ENCODE results near the gene MCF2L2.

MCF2L2 gene

DNA sequence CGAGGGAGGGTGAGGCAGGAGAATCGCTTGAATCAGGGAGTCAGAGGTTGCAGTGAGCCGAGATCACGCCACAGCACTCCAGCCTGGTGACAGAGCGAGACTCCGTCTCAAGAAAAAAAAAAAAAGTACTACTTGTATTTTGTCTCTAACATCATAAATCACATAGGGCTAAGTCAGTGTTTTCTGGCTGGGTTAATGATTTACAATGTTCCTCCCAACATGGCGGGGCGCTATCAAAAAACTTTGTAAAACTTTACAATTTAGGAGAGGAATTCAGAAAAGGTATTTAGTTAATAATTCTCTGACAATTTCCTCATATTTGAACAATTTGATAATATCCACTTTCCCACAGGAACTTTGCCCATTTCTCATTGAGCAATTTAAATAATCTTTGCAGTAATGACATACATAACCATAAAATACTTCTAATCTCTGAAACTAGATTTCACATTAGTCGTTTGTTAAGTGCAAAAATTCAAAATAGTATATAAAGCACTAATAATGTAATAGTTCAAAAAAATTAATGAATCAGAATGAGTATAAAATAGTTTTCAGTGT is 202.0 kb downstream of the MCF2L2 start:
- no peak overlapping the region for H3K4me3 ChIP-seq (ENCODE audit: low read depth, low read length)
- no peak for DNase-seq (ENCODE audit: low read depth)
- TF ChIP-seq, protein P1, sequence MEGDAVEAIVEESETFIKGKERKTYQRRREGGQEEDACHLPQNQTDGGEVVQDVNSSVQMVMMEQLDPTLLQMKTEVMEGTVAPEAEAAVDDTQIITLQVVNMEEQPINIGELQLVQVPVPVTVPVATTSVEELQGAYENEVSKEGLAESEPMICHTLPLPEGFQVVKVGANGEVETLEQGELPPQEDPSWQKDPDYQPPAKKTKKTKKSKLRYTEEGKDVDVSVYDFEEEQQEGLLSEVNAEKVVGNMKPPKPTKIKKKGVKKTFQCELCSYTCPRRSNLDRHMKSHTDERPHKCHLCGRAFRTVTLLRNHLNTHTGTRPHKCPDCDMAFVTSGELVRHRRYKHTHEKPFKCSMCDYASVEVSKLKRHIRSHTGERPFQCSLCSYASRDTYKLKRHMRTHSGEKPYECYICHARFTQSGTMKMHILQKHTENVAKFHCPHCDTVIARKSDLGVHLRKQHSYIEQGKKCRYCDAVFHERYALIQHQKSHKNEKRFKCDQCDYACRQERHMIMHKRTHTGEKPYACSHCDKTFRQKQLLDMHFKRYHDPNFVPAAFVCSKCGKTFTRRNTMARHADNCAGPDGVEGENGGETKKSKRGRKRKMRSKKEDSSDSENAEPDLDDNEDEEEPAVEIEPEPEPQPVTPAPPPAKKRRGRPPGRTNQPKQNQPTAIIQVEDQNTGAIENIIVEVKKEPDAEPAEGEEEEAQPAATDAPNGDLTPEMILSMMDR (IDR thresholded peaks at IDR 0.05; ENCODE audit: low read depth, low read length, missing control alignments) = no peak

DNA sequence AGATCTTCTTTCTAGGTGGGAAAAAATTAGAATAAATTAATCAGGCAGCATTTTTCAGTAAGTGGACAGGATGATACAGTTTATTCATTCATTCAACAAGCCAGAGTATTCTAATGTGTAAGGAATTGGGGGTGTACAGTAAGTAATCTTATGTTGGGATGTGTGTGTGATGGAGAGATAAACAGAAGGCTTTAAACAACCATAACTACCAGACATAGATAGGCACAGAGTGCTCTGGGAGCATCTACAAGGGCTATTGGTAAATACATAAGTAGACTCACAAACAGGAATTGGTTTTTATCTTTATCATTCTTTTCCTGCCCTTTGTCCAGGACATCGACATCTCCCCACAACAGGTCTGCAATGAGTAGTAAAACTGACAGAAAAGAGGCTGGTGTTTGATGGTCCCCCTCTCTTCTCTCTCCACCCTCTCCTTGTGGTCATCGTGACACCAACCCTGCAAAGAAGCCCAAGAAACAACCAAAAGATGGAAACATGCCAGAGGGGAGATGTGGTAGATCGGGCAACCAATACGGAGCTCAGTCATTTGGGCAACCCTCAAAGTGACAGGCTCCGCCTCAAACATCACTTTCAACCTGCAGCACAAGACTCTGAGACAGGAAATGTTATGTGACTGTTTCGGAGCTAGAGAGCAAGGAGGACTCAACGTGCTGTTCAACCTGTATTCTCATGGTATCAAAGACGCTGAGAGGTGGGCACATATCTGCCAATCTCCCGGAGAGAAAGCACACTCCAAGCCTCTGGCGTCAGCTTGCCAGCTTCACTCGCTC is 204.0 kb downstream of the MCF2L2 start:
- H3K4me3 ChIP-seq (ENCODE audit: low read depth, low read length) = no peak overlapping the region
- no peak for DNase-seq (ENCODE audit: low read depth)
- TF ChIP-seq, protein P1 (IDR thresholded peaks at IDR 0.05; ENCODE audit: low read depth, low read length, missing control alignments) = no peak

DNA sequence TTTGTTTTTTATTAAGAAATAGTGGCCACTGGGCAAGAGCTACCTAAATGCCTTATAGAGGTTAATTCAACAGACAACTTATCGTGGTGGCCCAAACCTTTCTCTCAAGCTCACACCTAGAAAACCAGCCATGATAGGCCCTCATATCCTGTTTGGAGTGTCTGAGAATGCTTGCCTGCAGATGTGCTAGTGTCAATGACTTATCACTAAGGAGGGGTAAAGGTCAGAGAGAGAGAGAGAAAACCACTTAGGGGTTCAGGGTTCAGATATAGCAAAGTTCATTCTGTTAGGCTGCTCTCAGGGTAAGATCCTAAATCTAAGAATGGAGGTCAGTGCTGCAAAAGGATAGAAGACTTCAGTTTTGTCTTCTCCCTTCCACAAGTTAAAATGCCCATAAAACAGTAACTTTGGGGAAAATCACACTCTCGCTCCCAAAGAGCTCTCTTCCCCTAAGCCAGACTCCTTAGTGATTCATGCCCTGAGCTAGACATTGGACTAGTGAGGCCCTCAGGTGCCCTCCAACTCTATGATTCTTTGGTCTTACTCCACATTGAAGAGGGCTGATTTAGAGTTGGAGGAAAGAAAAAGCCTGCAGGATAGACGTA is 205.7 kb downstream of the MCF2L2 start:
- no peak for DNase-seq (ENCODE audit: low read depth)
- no peak overlapping the region for H3K4me3 ChIP-seq (ENCODE audit: low read depth, low read length)
- TF ChIP-seq, protein P1 (IDR thresholded peaks at IDR 0.05; ENCODE audit: low read depth, low read length, missing control alignments) = no peak

DNA sequence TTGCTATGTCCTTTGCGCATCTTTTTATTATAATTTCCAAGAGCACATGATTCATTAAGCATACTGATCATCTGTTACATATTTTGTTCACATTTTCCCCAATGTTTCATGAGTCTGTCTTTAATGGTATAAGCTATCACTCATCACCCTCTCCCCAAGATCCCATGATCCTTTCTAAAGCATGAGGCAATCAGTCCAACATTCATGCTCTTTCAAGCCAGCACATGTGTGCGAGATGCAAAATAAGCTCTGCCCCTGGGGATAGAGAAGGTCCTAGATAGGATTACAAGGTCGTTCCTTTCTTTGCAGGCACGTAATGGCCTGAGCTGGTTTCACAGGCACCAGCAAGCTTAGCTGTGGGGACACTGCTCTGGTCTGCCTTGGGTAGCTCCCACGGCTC is 207.6 kb downstream of the MCF2L2 start:
- TF ChIP-seq, protein P1 (IDR thresholded peaks at IDR 0.05; ENCODE audit: low read depth, low read length, missing control alignments) = no peak
- DNase-seq (ENCODE audit: low read depth) = no peak
- H3K4me3 ChIP-seq (ENCODE audit: low read depth, low read length) = no peak overlapping the region

DNA sequence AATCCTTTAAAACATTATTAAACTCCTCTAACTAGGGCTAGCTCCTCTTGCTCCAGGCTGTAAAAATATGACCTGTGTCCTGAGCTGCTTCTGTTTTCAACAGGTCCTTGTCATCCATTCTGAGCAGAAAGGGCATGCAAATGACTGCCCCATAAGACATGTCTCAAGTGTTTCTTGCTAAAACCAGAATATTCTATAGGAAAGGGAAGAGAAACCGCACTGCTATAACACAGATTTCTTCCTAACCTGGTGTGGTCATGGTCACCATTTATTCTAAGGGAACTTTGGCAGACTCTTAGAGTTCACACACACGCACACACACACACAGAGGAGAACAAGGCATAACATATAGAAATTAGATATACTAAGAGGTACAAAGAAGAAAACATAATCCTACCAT is 209.6 kb downstream of the MCF2L2 start:
- TF ChIP-seq, protein P1 (IDR thresholded peaks at IDR 0.05; ENCODE audit: low read depth, low read length, missing control alignments) = no peak
- no peak overlapping the region for H3K4me3 ChIP-seq (ENCODE audit: low read depth, low read length)
- no peak for DNase-seq (ENCODE audit: low read depth)

DNA sequence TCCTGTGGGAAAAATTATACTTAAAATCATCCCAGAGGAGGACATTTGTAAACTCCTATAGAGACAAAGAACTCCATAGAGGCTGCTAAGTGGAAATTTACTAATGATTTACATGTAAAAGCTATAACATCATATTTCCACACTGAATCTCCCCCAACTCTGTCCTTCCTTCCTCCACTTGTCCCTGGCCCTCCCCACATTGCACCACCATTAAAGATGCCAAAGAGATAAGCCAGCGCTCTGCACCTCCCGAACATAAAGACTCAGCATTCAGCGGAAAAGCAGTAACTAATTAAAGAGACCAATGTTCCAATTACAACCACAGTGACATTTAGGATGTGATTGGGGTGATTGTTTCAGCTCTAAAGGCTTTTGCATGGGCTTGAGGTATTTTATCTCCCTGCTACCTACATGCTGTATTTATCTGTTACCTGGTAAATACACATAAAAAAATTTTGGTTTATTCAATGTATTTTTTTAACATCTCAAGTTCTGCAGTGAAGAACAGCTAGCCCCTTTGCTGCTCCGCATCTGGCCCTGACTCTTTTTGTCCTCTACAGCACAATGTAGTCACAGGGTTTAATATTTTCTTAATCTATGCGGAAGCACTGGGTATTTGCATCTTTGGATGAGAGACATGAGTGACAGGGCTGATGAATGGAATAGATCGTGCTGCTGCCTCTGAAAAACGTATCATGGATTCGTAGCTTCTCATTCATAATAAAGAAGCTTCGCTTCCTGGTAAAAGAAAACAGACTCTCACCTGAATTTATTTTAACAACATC is 210.7 kb downstream of the MCF2L2 start:
- no peak for DNase-seq (ENCODE audit: low read depth)
- TF ChIP-seq, protein P1 (IDR thresholded peaks at IDR 0.05; ENCODE audit: low read depth, low read length, missing control alignments) = no peak
- H3K4me3 ChIP-seq (ENCODE audit: low read depth, low read length) = no peak overlapping the region
